ENCODE results near the gene PRDM13. TPM values are rescaled to one million over a fixed set of nuclear protein-coding genes. Genes with fewer than 3 reads are reported as not detected.
"Not testable (repeated sequence)": the region's sequence is repeated elsewhere in the genome, so short reads cannot be mapped to it uniquely, and the experiment has no call there.

Gene PRDM13
- polyA plus RNA-seq (ENCODE audit: insufficient read length in 3 of 3) = not detected
- long read RNA-seq, donor 1 = 0 reads
- long read RNA-seq, donor 2 = 0 reads
- long read RNA-seq, donor 3 = 0 reads
- long read RNA-seq, donor 4 = 0 reads
- long read RNA-seq, donor 5 = 0 reads
- long read RNA-seq, donor 6 = 0 reads
- long read RNA-seq, donor 7 = 0 reads
- long read RNA-seq, donor 8 = 0 reads
- long read RNA-seq, donor 9 = 0 reads
- long read RNA-seq, donor 10 = 0 reads
- long read RNA-seq, donor 11 = 0 reads
- long read RNA-seq, donor 12 = 0 reads
- long read RNA-seq, donor 13 = 0 reads
- long read RNA-seq, donor 14 = 0 reads
- long read RNA-seq, donor 15 = 0 reads
- long read RNA-seq, donor 16 = 0 reads

DNA sequence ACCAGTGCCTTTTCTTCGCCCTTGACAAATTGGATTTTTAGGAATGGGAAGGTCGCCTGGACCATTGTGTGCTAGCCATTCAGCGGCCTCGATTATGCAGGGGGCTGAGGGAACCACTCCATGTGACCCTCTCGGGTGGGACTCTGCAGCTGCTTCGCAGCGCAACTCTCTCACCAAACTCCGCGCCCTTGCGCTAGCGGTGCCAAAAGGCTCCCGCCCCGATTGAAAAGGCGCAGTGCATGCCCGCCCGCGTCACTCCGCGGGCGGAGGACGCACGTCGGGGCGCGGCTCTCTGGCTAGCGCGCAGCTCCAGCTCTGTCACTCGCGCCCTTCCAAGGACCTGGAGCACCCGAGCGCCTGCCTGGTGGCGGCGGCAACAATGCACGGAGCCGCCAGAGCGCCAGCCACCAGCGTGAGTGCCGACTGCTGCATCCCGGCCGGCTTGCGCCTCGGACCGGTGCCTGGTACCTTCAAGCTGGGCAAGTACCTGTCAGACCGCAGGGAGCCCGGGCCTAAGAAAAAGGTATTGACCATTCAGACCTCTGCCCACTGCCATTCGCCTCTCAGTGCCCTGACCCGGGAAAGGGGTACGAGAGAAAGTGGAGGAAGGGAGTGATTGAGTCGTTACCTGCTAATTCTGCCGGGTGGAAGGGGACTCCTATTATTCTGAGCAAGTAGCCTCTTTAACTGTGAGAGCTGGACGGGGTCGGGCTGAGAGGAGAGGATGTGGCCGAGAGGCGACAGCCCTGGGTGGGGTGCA, at the start of gene PRDM13:
TSS of gene PRDM13 (plus strand) at position 178 of the 760 bp plus-strand sequence. CDS start at position 380, 202 bp downstream.
- no peak for DNase-seq (ENCODE audit: extremely low read depth in 1 of 11, low read depth in 9 of 11, low spot score in 4 of 11)

- no peak for DNase-seq (ENCODE audit: extremely low read depth in 1 of 11, low read depth in 9 of 11, low spot score in 4 of 11)
Observed at GRCh38 chr6:99559057-99559456, 47.6 kb upstream of the PRDM13 start.

- no peak for DNase-seq (ENCODE audit: extremely low read depth in 1 of 11, low read depth in 9 of 11, low spot score in 4 of 11)
Observed at GRCh38 chr6:99560668-99561067, 46.0 kb upstream of the PRDM13 start.

- no peak for DNase-seq (ENCODE audit: extremely low read depth in 1 of 11, low read depth in 9 of 11, low spot score in 4 of 11)
Observed at GRCh38 chr6:99563056-99563723, 43.4 kb upstream of the PRDM13 start.

- DNase-seq (ENCODE audit: extremely low read depth in 1 of 11, low read depth in 9 of 11, low spot score in 4 of 11) = peak; percentile 86 to 96 (median 91)
Observed at GRCh38 chr6:99568103-99568933, 38.3 kb upstream of the PRDM13 start, which contains the start of gene CCNC. TSS of gene CCNC (minus strand) at chr6:99568660. CDS start at chr6:99568527, 133 bp downstream.

- DNase-seq (ENCODE audit: extremely low read depth in 1 of 11, low read depth in 9 of 11, low spot score in 4 of 11) = no peak
Observed at GRCh38 chr6:99573980-99574617, 32.5 kb upstream of the PRDM13 start.

DNA sequence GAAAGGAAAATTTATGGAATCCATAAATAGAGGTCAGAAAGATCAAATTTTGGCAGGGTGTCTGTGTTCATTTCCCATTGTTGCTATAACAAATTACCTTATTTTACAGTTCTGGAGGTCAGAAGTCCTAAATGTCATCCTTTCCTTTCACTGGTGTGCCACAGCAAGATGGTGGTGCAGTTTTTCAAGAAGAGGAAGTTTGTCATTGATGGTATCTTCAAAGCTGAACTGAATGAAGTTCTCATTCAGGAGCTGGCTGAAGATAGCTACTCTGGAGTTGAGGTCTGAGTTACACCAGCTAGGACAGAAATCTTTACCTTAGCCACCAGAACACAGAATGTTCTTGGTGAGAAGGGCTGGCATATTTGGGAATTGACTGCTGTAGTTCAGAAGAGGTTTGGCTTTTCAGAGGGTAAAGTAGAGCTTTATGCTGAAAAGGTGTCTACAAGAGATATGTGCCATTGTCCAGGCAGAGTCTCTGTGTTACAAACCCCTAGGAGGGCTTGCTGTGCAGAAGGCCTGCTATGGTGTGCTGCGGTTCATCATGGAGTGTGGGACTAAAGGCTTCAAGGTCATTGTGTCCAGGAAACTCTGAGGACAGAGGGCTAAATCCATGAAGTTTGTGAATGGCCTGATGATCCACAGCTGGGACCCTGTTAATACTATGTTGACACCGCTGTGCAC, 30.9 kb upstream of the PRDM13 start:
- DNase-seq (ENCODE audit: extremely low read depth in 1 of 11, low read depth in 9 of 11, low spot score in 4 of 11) = no peak

DNA sequence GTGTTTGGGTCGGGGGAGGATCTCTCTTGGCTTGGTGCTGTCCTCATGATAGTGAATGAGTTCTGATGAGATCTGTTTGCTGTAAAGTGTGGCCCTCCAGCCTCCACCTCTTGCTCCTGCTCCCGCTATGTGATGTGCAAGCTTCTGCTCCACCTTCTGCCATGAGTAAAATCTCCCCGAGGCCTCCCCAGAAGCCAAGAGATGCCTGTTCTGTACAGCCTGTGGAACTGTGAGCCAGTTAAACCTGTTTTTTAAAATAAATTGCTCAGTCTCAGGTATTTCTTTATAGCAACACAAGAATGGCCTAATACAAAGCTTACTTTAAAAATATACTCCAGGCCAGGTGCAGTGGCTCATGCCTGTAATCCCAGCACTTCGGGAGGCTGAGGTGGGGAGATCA, 26.9 kb upstream of the PRDM13 start:
- no peak for DNase-seq (ENCODE audit: extremely low read depth in 1 of 11, low read depth in 9 of 11, low spot score in 4 of 11)

DNA sequence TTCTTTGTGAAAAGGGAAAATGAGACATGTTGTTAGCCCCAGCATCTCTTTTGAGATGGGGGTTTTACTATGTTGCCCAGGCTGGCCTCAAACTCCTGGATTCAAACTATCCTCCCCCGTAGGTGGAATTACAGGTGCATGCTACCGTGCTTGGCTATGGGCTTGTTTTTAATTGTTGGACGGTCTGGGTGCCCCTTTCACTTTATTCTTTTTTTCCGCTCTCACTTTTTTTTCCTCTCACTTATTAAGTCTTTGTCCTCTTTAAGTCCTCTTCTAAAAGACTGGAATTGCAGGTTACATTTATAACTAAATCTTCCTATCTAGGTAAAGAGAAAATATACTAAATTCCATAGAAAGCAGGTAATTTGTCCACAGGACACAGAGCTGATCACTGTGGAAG, 18.8 kb upstream of the PRDM13 start:
- DNase-seq (ENCODE audit: extremely low read depth in 1 of 11, low read depth in 9 of 11, low spot score in 4 of 11) = no peak

DNA sequence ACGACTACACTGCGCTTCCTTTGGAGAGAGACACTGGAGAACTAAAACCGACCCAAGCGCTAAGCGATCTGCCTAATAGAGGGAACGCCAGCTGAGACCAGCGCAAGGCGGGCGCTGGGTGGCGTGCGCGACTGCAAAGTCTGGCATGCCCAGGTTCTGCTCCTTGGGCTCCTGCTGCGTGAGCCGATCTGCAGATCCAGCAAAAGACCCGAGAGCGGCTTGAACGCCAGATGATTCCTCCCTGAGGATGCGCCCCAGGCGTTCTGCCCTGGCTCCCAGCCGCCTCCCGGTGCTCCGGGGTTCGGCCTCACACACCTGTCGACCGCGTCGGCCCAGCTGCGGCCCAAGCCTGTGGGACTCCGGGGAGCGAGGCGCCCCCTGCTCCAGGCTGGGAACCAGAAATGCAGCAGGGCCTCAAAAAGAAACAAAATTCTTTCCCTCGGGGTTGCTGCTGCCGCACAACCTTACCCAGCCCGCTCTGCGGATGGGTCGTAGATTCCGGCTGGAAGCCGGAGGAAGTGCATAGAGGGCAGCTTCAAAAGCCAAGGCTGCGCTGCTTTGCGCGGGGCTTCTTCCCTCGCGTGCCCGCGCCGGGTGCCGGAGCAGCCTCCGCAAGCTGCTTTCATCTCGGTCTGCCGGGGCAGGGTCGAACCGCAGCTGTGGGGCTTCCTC, 17.9 kb upstream of the PRDM13 start:
- DNase-seq (ENCODE audit: extremely low read depth in 1 of 11, low read depth in 9 of 11, low spot score in 4 of 11) = peak in 7 of 11 donors; percentile 53 to 71 (median 56)

DNA sequence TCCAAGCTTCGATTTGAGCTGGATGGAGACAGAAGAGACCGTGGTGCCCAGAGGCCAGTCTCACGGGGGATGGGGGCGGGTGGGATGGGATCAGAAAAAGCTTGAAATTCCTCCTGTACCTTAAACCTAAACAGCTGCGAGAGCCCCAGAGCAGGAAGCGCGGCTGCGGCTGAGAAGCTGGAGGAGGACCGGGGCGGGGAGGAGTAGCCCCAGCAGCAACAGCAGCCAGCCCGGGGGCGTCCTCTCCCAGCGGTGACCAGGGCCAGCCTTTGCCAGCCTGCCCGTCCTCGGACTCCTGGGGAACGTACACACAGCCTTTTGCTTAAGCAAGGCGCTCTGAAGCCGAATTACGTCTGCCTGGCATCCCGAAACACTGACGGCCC, 17.4 kb upstream of the PRDM13 start:
- DNase-seq (ENCODE audit: extremely low read depth in 1 of 11, low read depth in 9 of 11, low spot score in 4 of 11) = no peak

DNA sequence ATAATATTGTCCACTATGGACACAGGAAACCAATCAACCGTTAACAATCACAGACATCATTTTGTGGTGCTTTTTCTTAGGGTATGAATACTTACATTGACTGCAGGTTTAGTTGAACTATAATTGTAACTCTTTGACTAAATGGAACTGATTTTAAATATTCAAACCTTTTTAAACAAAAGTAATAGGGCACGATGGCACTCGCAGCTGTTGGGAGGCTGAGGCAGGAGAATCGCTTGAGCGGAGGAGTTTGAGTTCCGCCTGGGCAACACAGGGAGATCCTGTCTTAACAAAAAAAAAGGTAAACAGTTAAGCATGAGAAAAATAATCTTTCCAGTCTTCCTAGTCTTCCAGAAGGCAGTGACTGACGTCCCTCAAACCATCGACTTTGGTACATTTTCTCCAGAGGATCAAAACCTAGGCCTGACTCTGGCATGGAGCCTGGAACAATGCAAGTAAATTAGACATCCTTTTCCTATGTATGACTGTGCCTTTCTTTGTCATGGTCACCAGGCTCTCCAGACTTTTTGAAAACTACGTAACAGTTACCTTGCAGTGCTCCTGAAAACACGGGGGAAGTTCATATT, 16.6 kb upstream of the PRDM13 start:
- no peak for DNase-seq (ENCODE audit: extremely low read depth in 1 of 11, low read depth in 9 of 11, low spot score in 4 of 11)

DNA sequence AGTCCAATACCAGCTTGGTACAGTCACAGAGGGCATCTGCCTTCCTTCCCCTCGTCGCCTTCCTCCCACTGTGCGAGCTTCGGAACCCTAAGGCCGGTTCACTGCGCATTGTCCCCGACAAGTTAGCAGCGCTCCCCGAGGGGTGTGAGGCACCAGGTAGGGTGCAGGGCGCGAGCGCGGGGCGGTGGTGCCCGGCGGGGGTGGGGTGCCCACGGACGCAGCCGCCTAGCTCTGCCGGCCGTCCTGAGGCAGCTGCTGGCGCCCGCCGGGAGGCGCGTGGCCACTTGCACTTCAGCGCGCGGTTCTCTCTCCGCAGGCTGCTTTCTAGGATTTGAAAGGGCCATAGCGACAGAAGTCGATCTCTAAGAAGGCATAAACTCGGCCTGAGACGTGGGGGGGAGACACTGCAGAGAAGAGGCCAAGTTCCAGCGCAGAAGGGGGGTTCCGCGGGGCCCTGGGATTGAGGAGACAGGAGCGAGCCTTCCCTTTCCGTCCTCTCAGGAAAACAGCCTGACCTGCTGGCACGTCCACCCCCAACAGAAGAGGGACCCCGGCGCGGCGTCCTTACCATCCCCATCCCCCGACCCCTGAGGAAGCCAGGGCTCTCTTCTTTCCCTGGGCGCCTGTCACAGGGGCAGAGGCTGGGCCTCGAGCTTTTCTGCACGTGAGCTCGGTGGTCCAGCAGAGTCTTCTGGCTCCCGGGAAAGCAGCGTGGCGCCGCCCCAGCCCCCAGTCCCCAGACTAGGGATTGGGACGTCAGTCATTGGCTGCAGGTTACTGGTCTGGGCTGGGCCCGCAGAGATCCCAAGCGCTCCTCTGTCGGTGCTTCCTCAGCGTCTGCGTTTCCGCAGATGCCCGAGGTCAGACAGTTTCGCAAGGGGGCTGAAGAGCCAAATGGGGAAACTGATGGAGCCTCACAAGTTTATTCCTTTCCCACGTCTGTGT, 15.6 kb upstream of the PRDM13 start:
- no peak for DNase-seq (ENCODE audit: extremely low read depth in 1 of 11, low read depth in 9 of 11, low spot score in 4 of 11)

DNA sequence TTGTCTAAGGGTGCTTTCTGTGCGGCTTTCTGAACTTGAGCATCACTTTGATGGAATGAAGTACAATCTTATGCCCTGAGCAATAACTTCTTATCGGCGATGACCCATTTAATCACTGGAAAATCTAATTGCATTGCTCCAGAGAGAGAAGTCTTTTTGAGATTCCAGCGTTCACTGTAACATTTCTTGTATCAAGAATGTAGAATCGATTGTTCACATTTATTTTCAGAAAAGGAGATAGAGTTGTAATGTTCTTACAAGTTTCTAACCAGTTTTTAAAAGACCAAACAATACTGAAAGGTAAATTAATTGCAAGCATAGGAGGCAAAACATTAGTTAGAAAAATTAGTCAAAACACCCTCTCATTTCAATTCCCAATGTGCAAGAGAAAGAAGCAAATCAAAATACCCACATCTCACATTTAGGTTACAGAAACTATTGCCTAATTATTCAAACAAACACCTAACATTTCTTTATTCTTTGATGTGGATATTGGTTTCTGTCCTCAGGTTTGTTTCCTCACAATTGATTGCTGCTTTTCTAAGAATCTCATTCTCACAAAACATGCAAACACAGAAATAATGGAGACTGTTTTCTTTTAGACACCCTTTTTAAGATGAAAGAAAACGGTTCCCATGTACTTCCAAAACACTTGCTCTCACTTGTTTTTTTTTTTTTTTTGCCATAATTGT, 14.8 kb upstream of the PRDM13 start:
- DNase-seq (ENCODE audit: extremely low read depth in 1 of 11, low read depth in 9 of 11, low spot score in 4 of 11) = no peak

DNA sequence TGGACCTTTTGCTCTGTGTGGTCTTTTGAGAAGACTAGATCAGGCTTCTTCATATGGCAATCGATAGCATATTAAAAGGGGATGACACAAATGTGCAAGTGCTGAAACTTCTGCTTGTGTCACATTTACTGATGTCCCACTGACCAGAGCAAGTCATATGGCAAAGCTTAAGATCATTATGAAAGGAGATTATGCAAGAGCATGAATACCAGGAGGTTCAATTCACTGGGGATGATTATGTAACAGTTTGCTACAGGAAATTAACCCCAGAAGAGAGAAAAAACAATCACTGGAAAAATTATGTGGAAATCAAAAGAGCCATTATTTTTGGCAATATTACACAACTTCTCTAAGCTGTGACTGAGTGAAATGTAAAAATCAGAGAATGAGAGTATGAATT, 13.7 kb upstream of the PRDM13 start:
- DNase-seq (ENCODE audit: extremely low read depth in 1 of 11, low read depth in 9 of 11, low spot score in 4 of 11) = no peak

- DNase-seq (ENCODE audit: extremely low read depth in 1 of 11, low read depth in 9 of 11, low spot score in 4 of 11) = not testable (repeated sequence)
Observed at GRCh38 chr6:99594696-99595095, 11.9 kb upstream of the PRDM13 start.
